ENCODE data around the gene SHOC2. TPM values are rescaled to one million over a fixed set of nuclear protein-coding genes. Genes with fewer than 3 reads are reported as not detected.
A peak's percentile ranks its signal among the peaks of the same experiment; 100 is the strongest.

The SHOC2 gene
- total and polyA plus RNA-seq, 9 of the 15 experiments (the other 6 are each of a cell fraction or from before 2014, with no cell fraction given): 9.2 to 17.5 (median 14.9) TPM

DNA sequence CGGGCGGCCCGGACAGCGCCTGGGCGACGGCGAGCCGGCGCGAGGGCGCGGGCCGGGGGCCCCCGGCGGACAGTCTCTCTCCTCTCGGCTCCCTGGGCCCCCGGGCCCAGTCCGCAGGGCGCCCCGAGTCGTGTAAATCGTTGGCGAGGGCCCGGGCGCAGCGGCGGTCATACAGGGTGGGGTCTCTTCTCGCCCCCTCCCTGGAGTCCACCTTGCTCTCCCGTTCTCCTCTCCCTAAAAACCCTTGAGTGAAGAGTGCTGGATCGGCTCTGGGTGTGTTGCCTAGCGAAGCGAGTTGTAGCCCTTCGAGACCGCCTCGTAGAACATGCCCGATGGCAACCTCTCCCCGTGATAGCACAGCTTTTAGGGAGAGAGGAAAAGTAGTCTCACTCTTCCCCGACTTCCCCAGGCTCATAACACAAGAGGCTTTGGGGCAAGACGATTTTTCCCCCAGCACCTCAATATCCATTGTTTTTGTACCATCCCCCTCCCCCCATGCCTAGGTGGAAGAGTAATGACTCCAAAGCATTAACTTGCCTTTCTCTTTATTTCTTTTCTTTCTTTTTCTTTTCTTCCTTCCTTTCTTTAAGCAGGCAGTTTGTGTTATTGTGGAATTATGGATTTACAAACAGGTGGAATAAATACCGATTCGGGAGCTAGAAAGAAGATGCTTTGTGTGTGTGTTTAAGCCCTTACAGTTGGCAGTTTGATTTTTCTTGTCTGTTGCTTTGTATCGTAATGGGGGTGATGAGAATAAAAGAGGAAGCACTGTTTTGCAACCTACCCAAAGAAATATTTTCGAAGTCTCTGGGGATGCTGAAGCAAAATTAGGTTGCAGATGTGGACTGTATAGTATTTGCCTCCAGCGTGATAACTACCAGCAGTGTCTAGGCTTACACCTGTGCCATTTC is 822 bp downstream of the SHOC2 start (continued):
- TF ChIP-seq ZNF57 (CRISPR knock-in tag; IDR thresholded peaks at IDR 0.05): no peak
- TF ChIP-seq, protein P1, sequence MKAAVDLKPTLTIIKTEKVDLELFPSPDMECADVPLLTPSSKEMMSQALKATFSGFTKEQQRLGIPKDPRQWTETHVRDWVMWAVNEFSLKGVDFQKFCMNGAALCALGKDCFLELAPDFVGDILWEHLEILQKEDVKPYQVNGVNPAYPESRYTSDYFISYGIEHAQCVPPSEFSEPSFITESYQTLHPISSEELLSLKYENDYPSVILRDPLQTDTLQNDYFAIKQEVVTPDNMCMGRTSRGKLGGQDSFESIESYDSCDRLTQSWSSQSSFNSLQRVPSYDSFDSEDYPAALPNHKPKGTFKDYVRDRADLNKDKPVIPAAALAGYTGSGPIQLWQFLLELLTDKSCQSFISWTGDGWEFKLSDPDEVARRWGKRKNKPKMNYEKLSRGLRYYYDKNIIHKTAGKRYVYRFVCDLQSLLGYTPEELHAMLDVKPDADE (conservative IDR thresholded peaks at IDR 0.05; ENCODE audit: control insufficient read depth, low read depth, low read length): 0 out of 2 replicates have a peak, but pooled peaks have one; percentile 1
- TF ChIP-seq NR1H2 (CRISPR knock-in tag; IDR thresholded peaks at IDR 0.05): no peak
- TF ChIP-seq, protein P2, sequence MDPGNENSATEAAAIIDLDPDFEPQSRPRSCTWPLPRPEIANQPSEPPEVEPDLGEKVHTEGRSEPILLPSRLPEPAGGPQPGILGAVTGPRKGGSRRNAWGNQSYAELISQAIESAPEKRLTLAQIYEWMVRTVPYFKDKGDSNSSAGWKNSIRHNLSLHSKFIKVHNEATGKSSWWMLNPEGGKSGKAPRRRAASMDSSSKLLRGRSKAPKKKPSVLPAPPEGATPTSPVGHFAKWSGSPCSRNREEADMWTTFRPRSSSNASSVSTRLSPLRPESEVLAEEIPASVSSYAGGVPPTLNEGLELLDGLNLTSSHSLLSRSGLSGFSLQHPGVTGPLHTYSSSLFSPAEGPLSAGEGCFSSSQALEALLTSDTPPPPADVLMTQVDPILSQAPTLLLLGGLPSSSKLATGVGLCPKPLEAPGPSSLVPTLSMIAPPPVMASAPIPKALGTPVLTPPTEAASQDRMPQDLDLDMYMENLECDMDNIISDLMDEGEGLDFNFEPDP (CRISPR knock-in tag; IDR thresholded peaks at IDR 0.05): no peak
- 0 out of 2 replicates have a peak, but pooled peaks have one; percentile 23 for TF ChIP-seq ARID1B (IDR thresholded peaks at IDR 0.05)
- TF ChIP-seq, protein P3, sequence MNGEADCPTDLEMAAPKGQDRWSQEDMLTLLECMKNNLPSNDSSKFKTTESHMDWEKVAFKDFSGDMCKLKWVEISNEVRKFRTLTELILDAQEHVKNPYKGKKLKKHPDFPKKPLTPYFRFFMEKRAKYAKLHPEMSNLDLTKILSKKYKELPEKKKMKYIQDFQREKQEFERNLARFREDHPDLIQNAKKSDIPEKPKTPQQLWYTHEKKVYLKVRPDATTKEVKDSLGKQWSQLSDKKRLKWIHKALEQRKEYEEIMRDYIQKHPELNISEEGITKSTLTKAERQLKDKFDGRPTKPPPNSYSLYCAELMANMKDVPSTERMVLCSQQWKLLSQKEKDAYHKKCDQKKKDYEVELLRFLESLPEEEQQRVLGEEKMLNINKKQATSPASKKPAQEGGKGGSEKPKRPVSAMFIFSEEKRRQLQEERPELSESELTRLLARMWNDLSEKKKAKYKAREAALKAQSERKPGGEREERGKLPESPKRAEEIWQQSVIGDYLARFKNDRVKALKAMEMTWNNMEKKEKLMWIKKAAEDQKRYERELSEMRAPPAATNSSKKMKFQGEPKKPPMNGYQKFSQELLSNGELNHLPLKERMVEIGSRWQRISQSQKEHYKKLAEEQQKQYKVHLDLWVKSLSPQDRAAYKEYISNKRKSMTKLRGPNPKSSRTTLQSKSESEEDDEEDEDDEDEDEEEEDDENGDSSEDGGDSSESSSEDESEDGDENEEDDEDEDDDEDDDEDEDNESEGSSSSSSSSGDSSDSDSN (IDR thresholded peaks at IDR 0.05; ENCODE audit: borderline replicate concordance in 1 of 2, low read depth in 2 of 2, low read length in 2 of 2): 0 out of 4 replicates have a peak, but pooled peaks of 1 of the 2 experiments have one; percentile 3
- no peak for TF ChIP-seq TBL1XR1 (IDR thresholded peaks at IDR 0.05; ENCODE audit: low read length in 2 of 2)
- no peak for TF ChIP-seq GABPB1 (CRISPR knock-in tag; IDR thresholded peaks at IDR 0.05)
- TF ChIP-seq, protein P4, sequence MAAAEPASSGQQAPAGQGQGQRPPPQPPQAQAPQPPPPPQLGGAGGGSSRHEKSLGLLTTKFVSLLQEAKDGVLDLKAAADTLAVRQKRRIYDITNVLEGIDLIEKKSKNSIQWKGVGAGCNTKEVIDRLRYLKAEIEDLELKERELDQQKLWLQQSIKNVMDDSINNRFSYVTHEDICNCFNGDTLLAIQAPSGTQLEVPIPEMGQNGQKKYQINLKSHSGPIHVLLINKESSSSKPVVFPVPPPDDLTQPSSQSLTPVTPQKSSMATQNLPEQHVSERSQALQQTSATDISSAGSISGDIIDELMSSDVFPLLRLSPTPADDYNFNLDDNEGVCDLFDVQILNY (CRISPR knock-in tag; IDR thresholded peaks at IDR 0.05): no peak
- TF ChIP-seq, protein P5, sequence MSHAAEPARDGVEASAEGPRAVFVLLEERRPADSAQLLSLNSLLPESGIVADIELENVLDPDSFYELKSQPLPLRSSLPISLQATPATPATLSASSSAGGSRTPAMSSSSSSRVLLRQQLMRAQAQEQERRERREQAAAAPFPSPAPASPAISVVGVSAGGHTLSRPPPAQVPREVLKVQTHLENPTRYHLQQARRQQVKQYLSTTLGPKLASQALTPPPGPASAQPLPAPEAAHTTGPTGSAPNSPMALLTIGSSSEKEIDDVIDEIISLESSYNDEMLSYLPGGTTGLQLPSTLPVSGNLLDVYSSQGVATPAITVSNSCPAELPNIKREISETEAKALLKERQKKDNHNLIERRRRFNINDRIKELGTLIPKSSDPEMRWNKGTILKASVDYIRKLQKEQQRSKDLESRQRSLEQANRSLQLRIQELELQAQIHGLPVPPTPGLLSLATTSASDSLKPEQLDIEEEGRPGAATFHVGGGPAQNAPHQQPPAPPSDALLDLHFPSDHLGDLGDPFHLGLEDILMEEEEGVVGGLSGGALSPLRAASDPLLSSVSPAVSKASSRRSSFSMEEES (CRISPR knock-in tag; IDR thresholded peaks at IDR 0.05): no peak
- TF ChIP-seq RFX1 (IDR thresholded peaks at IDR 0.05): peak; percentile 39
- no peak for TF ChIP-seq ZNF165 (CRISPR knock-in tag; IDR thresholded peaks at IDR 0.05; ENCODE audit: borderline replicate concordance)
- TF ChIP-seq RBM15 (IDR thresholded peaks at IDR 0.05; ENCODE audit: insufficient read depth, low read length): no peak
- no peak for TF ChIP-seq HIVEP1 (CRISPR knock-in tag; IDR thresholded peaks at IDR 0.05)
- no peak for TF ChIP-seq FOXK2 (conservative IDR thresholded peaks at IDR 0.05 in 1 of 2, IDR thresholded peaks at IDR 0.05 in 1 of 2; ENCODE audit: low read depth in 2 of 2)
- no peak for TF ChIP-seq TEAD4 (IDR thresholded peaks at IDR 0.05; ENCODE audit: low read length)
- no peak for TF ChIP-seq TEAD4 (CRISPR knock-in tag; IDR thresholded peaks at IDR 0.05; ENCODE audit: borderline replicate concordance)
- TF ChIP-seq DIDO1 (tag; IDR thresholded peaks at IDR 0.05; ENCODE audit: low read depth): no peak

Measured in K562 (cell line).